ENCODE data around the gene DENND1C. TPM values are rescaled to one million over a fixed set of nuclear protein-coding genes. Genes with fewer than 3 reads are reported as not detected.

DENND1C gene
- polyA plus RNA-seq, 1 donor from 2014 or later = 0.17 TPM

DNA sequence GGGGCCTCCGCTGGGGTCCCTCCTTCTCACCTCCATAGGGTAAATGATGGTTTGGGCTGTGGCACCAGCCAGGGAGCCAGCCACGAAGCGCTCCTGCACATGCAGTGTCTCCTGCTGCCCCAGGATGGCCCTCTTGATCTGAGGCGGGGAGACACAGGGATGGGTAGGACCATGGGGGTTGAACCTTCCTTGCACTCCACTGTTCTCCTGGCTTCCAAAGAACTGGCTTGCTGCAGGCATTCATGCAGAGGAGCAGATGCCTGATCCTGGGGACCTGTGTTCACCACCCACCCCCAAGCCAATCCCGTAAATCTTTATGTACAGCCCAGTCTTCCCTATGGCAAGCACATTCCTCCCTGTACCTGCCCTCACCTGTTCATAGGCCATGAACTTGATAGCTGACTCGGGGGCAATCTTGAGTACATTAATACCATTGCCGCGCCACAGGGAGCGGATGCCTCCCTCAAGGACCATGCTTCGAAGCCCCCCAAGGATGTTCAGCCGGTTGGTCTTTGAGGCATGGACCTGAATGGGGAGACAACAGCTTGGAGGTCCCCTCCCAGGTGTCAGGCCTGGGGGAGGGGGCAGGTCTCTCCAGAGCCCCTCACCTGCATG is 27.5 kb downstream of the DENND1C start:
- Histone ChIP-seq H3K36me3 (ENCODE audit: insufficient read depth, low read length) (peaks cover 25% of the 10 kb centered on the region), H3K4me3 (ENCODE audit: low read length) (no peak overlapping the region), H3K9me3 (ENCODE audit: low read length) (peaks cover 11% of the 10 kb centered on the region), H2AFZ (ENCODE audit: low read depth, low read length) (no peak overlapping the region), H4K20me1 (ENCODE audit: insufficient read depth) (no peaks in the 10 kb centered on the region), H3K9ac (ENCODE audit: low read length) (no peak overlapping the region), H3K27me3 (ENCODE audit: insufficient read depth, low read depth, low read length) (no peaks in the 10 kb centered on the region), H3K9me2 (ENCODE audit: insufficient read depth, low read length) (no peaks in the 10 kb centered on the region), H3F3A (ENCODE audit: insufficient read depth, low read length, poor library complexity, severe bottlenecking) (no peaks in the 10 kb centered on the region), H3K4me2 (ENCODE audit: low read length) (no peak overlapping the region), H3K79me2 (replicated peaks; ENCODE audit: insufficient read depth, low read length) (no peaks in the 10 kb centered on the region), H3K27ac (ENCODE audit: low read length) (no peak overlapping the region)
- TF ChIP-seq EZH2 (IDR thresholded peaks at IDR 0.05; ENCODE audit: borderline replicate concordance, insufficient read depth, low read length, poor library complexity, severe bottlenecking) (no peak), TAF1 (IDR thresholded peaks at IDR 0.05; ENCODE audit: low read depth) (no peak)
- TF ChIP-seq, protein P1, sequence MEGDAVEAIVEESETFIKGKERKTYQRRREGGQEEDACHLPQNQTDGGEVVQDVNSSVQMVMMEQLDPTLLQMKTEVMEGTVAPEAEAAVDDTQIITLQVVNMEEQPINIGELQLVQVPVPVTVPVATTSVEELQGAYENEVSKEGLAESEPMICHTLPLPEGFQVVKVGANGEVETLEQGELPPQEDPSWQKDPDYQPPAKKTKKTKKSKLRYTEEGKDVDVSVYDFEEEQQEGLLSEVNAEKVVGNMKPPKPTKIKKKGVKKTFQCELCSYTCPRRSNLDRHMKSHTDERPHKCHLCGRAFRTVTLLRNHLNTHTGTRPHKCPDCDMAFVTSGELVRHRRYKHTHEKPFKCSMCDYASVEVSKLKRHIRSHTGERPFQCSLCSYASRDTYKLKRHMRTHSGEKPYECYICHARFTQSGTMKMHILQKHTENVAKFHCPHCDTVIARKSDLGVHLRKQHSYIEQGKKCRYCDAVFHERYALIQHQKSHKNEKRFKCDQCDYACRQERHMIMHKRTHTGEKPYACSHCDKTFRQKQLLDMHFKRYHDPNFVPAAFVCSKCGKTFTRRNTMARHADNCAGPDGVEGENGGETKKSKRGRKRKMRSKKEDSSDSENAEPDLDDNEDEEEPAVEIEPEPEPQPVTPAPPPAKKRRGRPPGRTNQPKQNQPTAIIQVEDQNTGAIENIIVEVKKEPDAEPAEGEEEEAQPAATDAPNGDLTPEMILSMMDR (IDR thresholded peaks at IDR 0.05; ENCODE audit: poor library complexity, severe bottlenecking) = no peak

DNA sequence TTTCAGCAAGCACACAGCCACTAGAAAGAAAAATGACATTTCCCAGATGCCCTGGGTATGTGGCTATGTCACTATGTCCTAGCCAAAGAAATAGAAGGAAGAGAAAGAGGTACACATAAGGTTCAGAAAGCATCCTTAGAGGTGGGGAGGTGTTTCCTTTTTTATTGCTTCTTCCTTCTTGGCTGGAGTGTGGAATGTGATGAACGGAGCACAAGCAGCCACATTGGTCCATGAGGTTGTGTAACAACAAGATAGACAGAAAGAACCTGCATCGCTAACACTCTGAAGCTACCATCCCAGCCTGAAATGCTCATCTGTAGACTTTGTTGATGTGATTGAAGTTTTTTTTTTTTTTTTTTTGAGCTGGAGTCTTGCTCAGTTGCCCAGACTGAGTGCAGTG is 28.7 kb downstream of the DENND1C start:
- Histone ChIP-seq H3K79me2 (replicated peaks; ENCODE audit: insufficient read depth, low read length) (no peaks in the 10 kb centered on the region), H3F3A (ENCODE audit: insufficient read depth, low read length, poor library complexity, severe bottlenecking) (no peaks in the 10 kb centered on the region), H2AFZ (ENCODE audit: low read depth, low read length) (no peak overlapping the region), H3K9me3 (ENCODE audit: low read length) (peaks cover 11% of the 10 kb centered on the region), H3K4me2 (ENCODE audit: low read length) (no peak overlapping the region), H3K36me3 (ENCODE audit: insufficient read depth, low read length) (peaks cover 25% of the 10 kb centered on the region), H3K9ac (ENCODE audit: low read length) (no peak overlapping the region), H3K27me3 (ENCODE audit: insufficient read depth, low read depth, low read length) (no peaks in the 10 kb centered on the region), H3K4me3 (ENCODE audit: low read length) (no peak overlapping the region), H3K9me2 (ENCODE audit: insufficient read depth, low read length) (no peaks in the 10 kb centered on the region), H3K27ac (ENCODE audit: low read length) (no peak overlapping the region), H4K20me1 (ENCODE audit: insufficient read depth) (no peaks in the 10 kb centered on the region)
- TF ChIP-seq EP300 (conservative IDR thresholded peaks at IDR 0.05; ENCODE audit: poor library complexity, severe bottlenecking) = no peak
- no peak for TF ChIP-seq TAF1 (IDR thresholded peaks at IDR 0.05; ENCODE audit: low read depth)
- no peak for TF ChIP-seq SMC3 (conservative IDR thresholded peaks at IDR 0.05; ENCODE audit: poor library complexity)
- no peak for TF ChIP-seq EZH2 (IDR thresholded peaks at IDR 0.05; ENCODE audit: borderline replicate concordance, insufficient read depth, low read length, poor library complexity, severe bottlenecking)
- TF ChIP-seq, protein P1 (IDR thresholded peaks at IDR 0.05; ENCODE audit: poor library complexity, severe bottlenecking) = no peak
- no peak for TF ChIP-seq MXI1 (conservative IDR thresholded peaks at IDR 0.05; ENCODE audit: poor library complexity, severe bottlenecking)
- TF ChIP-seq POLR2AphosphoS5 (IDR thresholded peaks at IDR 0.05) = no peak
- TF ChIP-seq, protein P2, sequence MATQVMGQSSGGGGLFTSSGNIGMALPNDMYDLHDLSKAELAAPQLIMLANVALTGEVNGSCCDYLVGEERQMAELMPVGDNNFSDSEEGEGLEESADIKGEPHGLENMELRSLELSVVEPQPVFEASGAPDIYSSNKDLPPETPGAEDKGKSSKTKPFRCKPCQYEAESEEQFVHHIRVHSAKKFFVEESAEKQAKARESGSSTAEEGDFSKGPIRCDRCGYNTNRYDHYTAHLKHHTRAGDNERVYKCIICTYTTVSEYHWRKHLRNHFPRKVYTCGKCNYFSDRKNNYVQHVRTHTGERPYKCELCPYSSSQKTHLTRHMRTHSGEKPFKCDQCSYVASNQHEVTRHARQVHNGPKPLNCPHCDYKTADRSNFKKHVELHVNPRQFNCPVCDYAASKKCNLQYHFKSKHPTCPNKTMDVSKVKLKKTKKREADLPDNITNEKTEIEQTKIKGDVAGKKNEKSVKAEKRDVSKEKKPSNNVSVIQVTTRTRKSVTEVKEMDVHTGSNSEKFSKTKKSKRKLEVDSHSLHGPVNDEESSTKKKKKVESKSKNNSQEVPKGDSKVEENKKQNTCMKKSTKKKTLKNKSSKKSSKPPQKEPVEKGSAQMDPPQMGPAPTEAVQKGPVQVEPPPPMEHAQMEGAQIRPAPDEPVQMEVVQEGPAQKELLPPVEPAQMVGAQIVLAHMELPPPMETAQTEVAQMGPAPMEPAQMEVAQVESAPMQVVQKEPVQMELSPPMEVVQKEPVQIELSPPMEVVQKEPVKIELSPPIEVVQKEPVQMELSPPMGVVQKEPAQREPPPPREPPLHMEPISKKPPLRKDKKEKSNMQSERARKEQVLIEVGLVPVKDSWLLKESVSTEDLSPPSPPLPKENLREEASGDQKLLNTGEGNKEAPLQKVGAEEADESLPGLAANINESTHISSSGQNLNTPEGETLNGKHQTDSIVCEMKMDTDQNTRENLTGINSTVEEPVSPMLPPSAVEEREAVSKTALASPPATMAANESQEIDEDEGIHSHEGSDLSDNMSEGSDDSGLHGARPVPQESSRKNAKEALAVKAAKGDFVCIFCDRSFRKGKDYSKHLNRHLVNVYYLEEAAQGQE (IDR thresholded peaks at IDR 0.05; ENCODE audit: borderline replicate concordance) = no peak
- TF ChIP-seq RAD21 (conservative IDR thresholded peaks at IDR 0.05) = no peak
